Fibroblast of skin of right quadriceps (primary cell): ENCODE data around the gene MIOX.
"Not testable (repeated sequence)": the region's sequence is repeated elsewhere in the genome, so short reads cannot be mapped to it uniquely, and the experiment has no call there.

Source experiments
- DNase-seq: peaks from one replicate; pipeline ENCODE4 v3.0.0-alpha.2; 2013

MIOX gene

GRCh38 chr22:50531962-50532674 is 45.5 kb downstream of the MIOX start:
- DNase-seq: peak; percentile 45

- DNase-seq: no peak
Observed at GRCh38 chr22:50532824-50533796, 46.5 kb downstream of the MIOX start.

GRCh38 chr22:50533856-50534711 is 47.4 kb downstream of the MIOX start:
- DNase-seq: not testable (repeated sequence)

GRCh38 chr22:50535113-50535512 is 48.5 kb downstream of the MIOX start:
- DNase-seq: no peak

- no peak for DNase-seq
Observed at GRCh38 chr22:50536226-50536625, 49.6 kb downstream of the MIOX start.

- DNase-seq: no peak
Observed at GRCh38 chr22:50537765-50538164, 51.1 kb downstream of the MIOX start.
